HG03432 (cell line): ENCODE results near the gene OR7C2.

Experiments used
- ATAC-seq: cut with Tn5 transposase; IDR thresholded peaks from one replicate; pipeline ENCODE4 v1.9.1; 2021; ENCODE audit warnings: mild to moderate bottlenecking, moderate library complexity; ENCODE audit not compliant: unreplicated experiment

The OR7C2 gene

DNA sequence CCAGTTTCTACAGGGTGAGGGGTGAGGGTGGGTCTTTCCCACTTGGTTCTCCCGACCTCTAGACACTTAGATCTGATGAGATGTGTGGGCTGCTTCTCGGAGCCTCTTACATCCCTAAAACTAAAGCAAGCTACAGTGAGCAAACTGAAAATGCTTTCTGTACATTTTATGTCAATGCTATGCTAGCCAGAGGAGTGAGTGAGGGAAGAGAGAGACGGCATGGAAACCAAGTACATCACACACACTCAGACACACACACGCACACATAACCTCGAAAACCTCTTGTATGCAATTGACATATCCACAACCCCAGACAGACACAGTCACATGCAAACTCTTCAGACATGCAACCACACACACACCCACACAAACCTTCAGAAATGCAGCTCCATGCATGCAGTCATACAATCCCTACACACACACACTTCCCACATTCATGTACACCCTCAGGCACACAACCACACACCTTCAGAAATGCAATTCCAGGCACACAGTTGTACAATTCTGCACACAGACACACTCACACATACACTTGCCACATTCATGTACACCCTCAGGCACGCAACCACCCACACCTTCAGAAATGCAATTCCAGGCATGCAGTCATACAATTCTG, 37.0 kb downstream of the OR7C2 start:
- ATAC-seq, result no peak

DNA sequence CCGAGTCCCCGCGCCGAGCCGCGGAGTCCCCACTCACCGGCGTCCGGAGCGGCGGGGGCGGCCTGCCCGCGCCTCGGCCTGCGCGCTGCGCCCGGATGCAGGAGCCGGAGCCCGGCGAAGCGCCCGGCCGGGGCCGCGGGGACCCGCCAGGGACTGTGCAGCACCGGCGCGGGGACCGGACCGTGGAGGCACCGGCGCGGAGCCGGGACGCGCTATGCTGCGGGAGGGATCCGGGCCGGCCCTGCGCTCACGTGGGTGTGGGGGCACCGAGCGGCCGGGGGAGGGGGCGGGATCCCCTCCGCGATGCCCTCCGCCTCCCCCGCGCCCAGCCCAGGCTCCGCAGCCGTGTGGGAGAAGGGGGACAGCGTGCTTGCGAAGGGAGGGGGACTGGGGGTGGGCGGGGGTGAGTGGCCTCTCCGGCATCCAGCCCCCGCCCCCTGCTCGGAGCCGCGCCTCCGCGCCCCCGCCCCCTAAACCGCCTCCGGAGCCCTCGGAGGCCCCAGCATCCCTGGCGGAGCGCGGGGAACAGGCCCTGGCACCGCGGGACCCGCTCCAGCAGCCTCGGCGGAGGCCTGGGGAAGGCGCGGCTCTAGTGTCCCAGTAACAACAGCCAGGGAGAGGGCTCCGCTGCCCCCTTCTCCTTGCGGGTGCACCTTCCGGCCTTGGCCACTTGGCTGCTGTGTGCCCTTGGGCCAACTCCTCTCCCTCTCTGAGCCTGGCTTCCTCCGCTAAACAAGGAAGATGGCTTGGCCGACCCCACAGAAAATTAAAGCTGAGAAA, 38.4 kb downstream of the OR7C2 start, which contains the start of gene SLC1A6:
SLC1A6 (minus strand) TSS at position 389 of the 780 bp plus-strand sequence. CDS start 6,954 bp downstream, outside the sequence.
- no peak for ATAC-seq

DNA sequence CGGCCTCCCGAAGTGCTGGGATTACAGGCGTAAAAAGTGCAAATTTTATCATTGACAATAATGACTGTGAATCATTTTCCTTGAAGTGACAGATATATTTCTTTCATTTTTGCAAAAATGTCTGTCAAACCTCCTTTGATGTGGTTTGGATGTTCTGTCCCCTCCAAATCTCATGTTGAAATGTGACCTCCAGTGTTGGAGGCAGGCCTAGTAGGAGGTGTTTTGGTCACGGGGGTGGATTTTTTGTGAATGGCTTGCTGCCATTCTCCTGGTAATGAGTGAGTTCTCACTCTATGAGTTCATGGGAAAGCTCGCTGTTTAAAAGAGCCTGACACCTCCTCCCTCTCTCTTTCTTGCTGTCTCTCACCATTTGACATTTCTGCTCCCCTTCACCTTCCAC, 43.8 kb downstream of the OR7C2 start:
- ATAC-seq, result no peak
